Neural progenitor cell (in vitro differentiated cells): Measurements from ENCODE around the gene ZNF19.

ENCODE experiments used
- EZH2 ChIP-seq: fragments of 200-600 bp; sonication (generic); IDR thresholded peaks from 2 replicates; pipeline ENCODE4 v1.6.1; 2017; ENCODE audit warnings: antibody characterized with exemption, mild to moderate bottlenecking, moderate library complexity
- TF ChIP-seq, protein P1 (sequence below): fragments of 200-600 bp; sonication (generic); IDR thresholded peaks from 2 replicates; pipeline ENCODE4 v1.5.1; 2017; ENCODE audit warnings: antibody characterized with exemption, mild to moderate bottlenecking

DNA sequence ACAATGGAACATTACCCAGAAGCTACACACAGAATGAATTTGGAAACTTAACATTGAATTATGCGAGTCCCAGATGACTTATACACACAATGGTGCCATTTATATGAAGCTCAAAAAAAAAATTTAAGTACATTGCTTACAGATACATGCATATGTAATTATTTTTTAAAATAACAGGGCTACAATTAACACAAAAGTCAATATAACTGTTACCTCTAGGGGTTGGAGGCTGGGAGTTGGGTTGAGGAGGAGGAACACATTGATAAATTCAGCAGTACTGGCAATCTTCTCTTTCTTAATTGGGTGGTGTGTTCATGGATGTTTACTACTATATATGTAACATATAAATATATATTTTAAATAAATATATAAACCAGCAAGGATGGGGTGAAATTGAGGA, 28.2 kb downstream of the ZNF19 start:
- TF ChIP-seq, protein P1, sequence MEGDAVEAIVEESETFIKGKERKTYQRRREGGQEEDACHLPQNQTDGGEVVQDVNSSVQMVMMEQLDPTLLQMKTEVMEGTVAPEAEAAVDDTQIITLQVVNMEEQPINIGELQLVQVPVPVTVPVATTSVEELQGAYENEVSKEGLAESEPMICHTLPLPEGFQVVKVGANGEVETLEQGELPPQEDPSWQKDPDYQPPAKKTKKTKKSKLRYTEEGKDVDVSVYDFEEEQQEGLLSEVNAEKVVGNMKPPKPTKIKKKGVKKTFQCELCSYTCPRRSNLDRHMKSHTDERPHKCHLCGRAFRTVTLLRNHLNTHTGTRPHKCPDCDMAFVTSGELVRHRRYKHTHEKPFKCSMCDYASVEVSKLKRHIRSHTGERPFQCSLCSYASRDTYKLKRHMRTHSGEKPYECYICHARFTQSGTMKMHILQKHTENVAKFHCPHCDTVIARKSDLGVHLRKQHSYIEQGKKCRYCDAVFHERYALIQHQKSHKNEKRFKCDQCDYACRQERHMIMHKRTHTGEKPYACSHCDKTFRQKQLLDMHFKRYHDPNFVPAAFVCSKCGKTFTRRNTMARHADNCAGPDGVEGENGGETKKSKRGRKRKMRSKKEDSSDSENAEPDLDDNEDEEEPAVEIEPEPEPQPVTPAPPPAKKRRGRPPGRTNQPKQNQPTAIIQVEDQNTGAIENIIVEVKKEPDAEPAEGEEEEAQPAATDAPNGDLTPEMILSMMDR: no peak
- TF ChIP-seq EZH2: no peak
